ENCODE measurements around the gene ATP8A2.

ATP8A2 gene

DNA sequence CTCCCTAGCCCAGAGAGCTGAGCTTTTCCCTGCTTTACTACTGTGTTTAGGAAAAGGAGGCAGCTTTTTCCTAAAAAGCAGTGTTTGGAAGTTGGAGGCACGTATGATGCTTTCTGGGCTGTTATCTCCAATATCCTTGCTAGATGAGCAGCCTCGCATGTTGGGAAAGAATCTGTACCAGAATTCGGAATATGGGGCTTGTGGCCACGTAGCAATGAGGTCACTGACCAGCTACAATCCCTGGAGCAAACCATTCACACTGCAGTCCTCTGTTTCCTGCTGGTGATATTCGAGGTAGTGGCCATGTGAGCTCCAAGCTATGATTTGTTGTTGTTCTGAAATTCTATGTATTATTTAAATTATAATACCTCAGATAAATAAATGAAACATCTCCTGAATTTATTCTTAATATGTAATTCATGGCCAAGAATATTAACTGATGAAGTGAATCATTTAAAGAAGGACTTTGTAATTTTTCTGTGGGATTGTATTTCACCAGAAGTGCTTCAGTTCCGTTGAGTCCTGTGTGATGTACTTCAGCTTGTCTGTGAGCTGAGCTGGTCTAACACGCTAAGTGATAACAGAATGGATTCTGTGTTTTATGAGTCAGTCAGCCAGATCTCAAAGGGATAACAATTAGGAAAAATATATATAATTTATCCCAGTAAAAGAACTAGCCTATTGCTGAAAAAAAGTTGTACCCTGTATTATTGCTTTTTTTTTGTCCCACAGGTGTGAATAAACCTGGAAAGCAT is 360.5 kb downstream of the ATP8A2 start:
- no peak overlapping the region for H3K4me3 ChIP-seq (ENCODE audit: control insufficient read depth, low read depth, low read length)
- no peak for TF ChIP-seq CTCF (conservative IDR thresholded peaks at IDR 0.05; ENCODE audit: control insufficient read depth, insufficient read depth, low read depth, low read length)
- DNase-seq (ENCODE audit: low read depth), result peak; percentile 14

DNA sequence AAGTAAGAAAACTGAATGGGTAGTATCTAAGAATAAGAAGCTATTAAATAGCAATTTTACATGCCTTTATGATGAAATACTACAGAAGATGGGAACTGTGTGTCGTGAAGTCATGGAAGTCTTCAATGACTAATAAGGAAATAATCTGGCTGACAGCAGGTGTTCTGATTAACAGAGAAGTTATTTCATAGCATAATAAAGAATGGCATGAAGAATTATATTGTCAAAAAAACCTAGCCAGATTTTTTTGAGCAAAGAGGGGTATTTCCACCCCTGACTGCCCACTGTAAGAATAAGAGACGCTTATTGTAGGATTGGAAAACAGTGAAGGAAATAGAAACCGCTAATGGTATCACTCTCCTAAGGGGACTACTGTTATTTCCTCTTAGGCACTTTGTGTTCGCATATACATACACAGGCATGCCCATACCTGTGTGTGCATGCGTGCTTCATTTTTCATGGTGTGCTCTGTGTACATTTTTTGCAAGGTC is 361.3 kb downstream of the ATP8A2 start:
- H3K4me3 ChIP-seq (ENCODE audit: control insufficient read depth, low read depth, low read length), result no peak overlapping the region
- no peak for TF ChIP-seq CTCF (conservative IDR thresholded peaks at IDR 0.05; ENCODE audit: control insufficient read depth, insufficient read depth, low read depth, low read length)
- DNase-seq (ENCODE audit: low read depth), result peak; percentile 2

DNA sequence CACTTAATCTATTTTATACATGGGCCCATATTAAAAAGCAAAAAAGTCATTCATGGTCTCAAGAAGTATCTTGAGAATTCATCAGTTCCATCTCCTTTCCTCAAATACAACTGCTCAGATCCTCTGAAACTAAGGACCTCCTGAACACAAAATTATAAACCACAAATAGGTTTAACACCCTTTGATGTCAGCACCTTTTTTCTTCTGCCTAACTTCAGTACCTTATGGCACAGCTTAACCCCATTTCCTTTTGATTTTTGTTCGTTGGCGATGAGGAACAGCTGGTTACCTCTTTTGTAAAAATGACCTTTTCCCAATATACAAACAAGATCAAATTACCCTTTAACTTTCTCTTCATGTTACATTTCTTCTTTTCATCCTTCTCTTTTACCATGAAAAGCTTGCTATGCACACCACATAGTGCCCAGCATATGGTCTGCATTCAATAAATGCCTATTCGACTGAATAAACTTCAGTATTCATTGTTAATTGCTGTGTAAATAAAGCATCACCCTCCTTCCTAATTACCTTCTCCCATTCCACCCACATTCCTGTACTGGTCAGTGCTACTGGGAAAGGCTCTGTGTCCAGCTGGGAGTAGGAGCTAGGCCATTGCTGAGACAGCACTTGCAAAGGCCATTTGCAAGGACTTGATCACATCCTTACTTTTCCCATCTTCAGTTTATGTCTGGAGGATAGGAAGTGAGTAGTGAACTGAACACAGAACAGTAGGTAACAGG is 362.1 kb downstream of the ATP8A2 start:
- no peak for DNase-seq (ENCODE audit: low read depth)
- no peak overlapping the region for H3K4me3 ChIP-seq (ENCODE audit: control insufficient read depth, low read depth, low read length)
- no peak for TF ChIP-seq CTCF (conservative IDR thresholded peaks at IDR 0.05; ENCODE audit: control insufficient read depth, insufficient read depth, low read depth, low read length)

GRCh38 chr13:25738342-25739196 is 366.8 kb downstream of the ATP8A2 start:
- no peak for TF ChIP-seq CTCF (conservative IDR thresholded peaks at IDR 0.05; ENCODE audit: control insufficient read depth, insufficient read depth, low read depth, low read length)
- H3K4me3 ChIP-seq (ENCODE audit: control insufficient read depth, low read depth, low read length), result no peak overlapping the region
- DNase-seq (ENCODE audit: low read depth), result no peak

- no peak overlapping the region for H3K4me3 ChIP-seq (ENCODE audit: control insufficient read depth, low read depth, low read length)
- DNase-seq (ENCODE audit: low read depth), result no peak
- TF ChIP-seq CTCF (conservative IDR thresholded peaks at IDR 0.05; ENCODE audit: control insufficient read depth, insufficient read depth, low read depth, low read length), result no peak
Measured at GRCh38 chr13:25739376-25739775, 367.6 kb downstream of the ATP8A2 start.

DNA sequence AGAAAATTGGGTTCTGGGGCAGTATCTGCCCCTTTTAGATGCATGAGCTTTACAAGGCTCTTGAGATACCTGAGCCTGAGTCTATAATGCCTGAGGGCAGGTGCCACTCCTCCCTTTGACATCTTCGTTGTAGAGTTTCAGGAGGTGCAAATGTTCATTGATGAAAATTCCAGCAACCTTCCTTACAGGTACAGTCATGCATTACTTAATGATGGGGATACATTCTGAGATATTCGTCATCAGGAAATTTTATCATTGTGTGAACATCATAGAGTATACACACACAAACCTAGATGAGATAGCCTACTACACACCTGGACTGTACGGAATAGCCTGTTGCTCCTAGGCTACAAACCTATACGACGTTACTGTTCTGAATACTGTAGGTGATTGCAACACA is 370.0 kb downstream of the ATP8A2 start:
- no peak for TF ChIP-seq CTCF (conservative IDR thresholded peaks at IDR 0.05; ENCODE audit: control insufficient read depth, insufficient read depth, low read depth, low read length)
- no peak for DNase-seq (ENCODE audit: low read depth)
- H3K4me3 ChIP-seq (ENCODE audit: control insufficient read depth, low read depth, low read length), result no peak overlapping the region
